MCF 10A (cell line): ENCODE measurements around the gene USP38. TPM values are rescaled to one million over a fixed set of nuclear protein-coding genes. Genes with fewer than 3 reads are reported as not detected.
"Not testable (repeated sequence)": the region's sequence is repeated elsewhere in the genome, so short reads cannot be mapped to it uniquely, and the experiment has no call there.

Experiments
- BruUV-seq: library from RNA; stranded (reverse); fragments of 400-500 nt; replicated peaks from 2 replicates; lab custom pipeline; 2021; lab: Mats Ljungman, UMichigan
- CTCF ChIA-PET: fragments of 300-600 bp; sonication (Branson Sonifier 250); formaldehyde crosslinking; extraction: SDS; loops from one replicate; lab custom pipeline; 2021; ENCODE audit warnings: antibody characterized with exemption, inconsistent platforms; lab: Yijun Ruan, JAX
- POLR2A ChIA-PET: fragments of 300-600, 350-650 bp; sonication (Branson Sonifier 250); formaldehyde crosslinking; extraction: SDS; loops from one replicate; lab custom pipeline; 2020; ENCODE audit warnings: antibody characterized with exemption, inconsistent platforms; lab: Yijun Ruan, JAX
- DNase-seq: peaks from one replicate; pipeline ENCODE4 v3.0.0-alpha.2; 2018; ENCODE audit not compliant: unreplicated experiment
- H3K27ac Mint-ChIP-seq: one replicate; pipeline ENCODE4 v1.8.0; 2022; ENCODE audit warnings: mild to moderate bottlenecking, low read depth, mixed read lengths; ENCODE audit not compliant: unreplicated experiment
- H3K27me3 Mint-ChIP-seq: one replicate; pipeline ENCODE4 v1.8.0; 2022; ENCODE audit warnings: mixed read lengths; ENCODE audit not compliant: insufficient read depth, unreplicated experiment
- H3K36me3 Mint-ChIP-seq: one replicate; pipeline ENCODE4 v1.8.0; 2022; ENCODE audit warnings: mild to moderate bottlenecking, moderate library complexity, mixed read lengths; ENCODE audit not compliant: insufficient read depth, unreplicated experiment
- H3K4me1 Mint-ChIP-seq: one replicate; pipeline ENCODE4 v1.8.0; 2022; ENCODE audit warnings: mixed read lengths; ENCODE audit not compliant: insufficient read depth, unreplicated experiment
- H3K4me3 Mint-ChIP-seq: one replicate; pipeline ENCODE4 v1.8.0; 2022; ENCODE audit warnings: mild to moderate bottlenecking, moderate library complexity, mixed read lengths; ENCODE audit not compliant: unreplicated experiment
- H3K9me3 Mint-ChIP-seq: one replicate; pipeline ENCODE4 v1.8.0; 2022; ENCODE audit warnings: mixed read lengths; ENCODE audit not compliant: unreplicated experiment
- intact Hi-C: fragments of 100-400 bp; cut with micrococcal nuclease; formaldehyde crosslinking; loops from 2 replicates; pipeline ENCODE4 v1.14.1; 2022
- total RNA-seq: library from RNA; stranded (reverse); gene quantifications from 2 replicates; pipeline ENCODE4 v1.2.3, GENCODE V29; 2022
- TF ChIP-seq, protein P1 (sequence below): fragments of 200-600 bp; IDR thresholded peaks from one replicate; pipeline ENCODE4 v1.8.0; 2022; ENCODE audit warnings: antibody characterized with exemption, mild to moderate bottlenecking; ENCODE audit not compliant: unreplicated experiment

USP38 gene
- total RNA-seq, 1 experiment from 2014 or later, result 19.4 TPM

GRCh38 chr4:143148521-143148920 is 36.2 kb upstream of the USP38 start:
- no peaks in the 10 kb centered on the region for H3K4me1 Mint-ChIP-seq
- no peaks in the 10 kb centered on the region for H3K27me3 Mint-ChIP-seq
- TF ChIP-seq, protein P1, sequence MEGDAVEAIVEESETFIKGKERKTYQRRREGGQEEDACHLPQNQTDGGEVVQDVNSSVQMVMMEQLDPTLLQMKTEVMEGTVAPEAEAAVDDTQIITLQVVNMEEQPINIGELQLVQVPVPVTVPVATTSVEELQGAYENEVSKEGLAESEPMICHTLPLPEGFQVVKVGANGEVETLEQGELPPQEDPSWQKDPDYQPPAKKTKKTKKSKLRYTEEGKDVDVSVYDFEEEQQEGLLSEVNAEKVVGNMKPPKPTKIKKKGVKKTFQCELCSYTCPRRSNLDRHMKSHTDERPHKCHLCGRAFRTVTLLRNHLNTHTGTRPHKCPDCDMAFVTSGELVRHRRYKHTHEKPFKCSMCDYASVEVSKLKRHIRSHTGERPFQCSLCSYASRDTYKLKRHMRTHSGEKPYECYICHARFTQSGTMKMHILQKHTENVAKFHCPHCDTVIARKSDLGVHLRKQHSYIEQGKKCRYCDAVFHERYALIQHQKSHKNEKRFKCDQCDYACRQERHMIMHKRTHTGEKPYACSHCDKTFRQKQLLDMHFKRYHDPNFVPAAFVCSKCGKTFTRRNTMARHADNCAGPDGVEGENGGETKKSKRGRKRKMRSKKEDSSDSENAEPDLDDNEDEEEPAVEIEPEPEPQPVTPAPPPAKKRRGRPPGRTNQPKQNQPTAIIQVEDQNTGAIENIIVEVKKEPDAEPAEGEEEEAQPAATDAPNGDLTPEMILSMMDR, result no peak
- H3K36me3 Mint-ChIP-seq, result peaks cover 3% of the 10 kb centered on the region
- peaks cover 31% of the 10 kb centered on the region for H3K9me3 Mint-ChIP-seq
- intact Hi-C loops, result no loop called here
- BruUV-seq, result no TSS peak
- H3K27ac Mint-ChIP-seq, result no peak overlapping the region
- DNase-seq, result no peak
- ChIA-PET POLR2A (no interaction called here), CTCF (no interaction called here)
- H3K4me3 Mint-ChIP-seq, result no peak overlapping the region

DNA sequence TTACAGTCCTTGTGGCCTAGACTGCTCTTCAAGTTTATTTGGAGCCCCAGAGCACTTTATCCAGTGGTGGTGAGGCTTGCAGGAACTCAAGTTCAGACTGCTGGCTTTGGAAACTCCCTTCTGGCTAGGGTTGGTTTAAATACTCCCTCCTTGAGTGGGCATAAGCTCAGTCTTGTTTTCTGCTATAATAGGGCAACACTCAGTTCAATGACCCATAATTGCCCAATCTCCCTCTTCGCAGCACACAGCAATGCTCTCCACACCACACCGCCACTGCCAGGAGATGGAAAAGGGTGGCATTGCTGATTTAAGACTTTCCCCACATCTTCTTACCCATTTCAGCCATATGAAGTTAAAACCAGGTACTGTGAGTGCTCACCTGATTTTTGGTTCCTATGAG is 27.9 kb upstream of the USP38 start:
- intact Hi-C loops, result no loop called here
- no peaks in the 10 kb centered on the region for H3K4me1 Mint-ChIP-seq
- no peaks in the 10 kb centered on the region for H3K27me3 Mint-ChIP-seq
- H3K27ac Mint-ChIP-seq, result no peak overlapping the region
- peaks cover 11% of the 10 kb centered on the region for H3K36me3 Mint-ChIP-seq
- ChIA-PET POLR2A (no interaction called here), CTCF (no interaction called here)
- H3K9me3 Mint-ChIP-seq, result peaks cover 39% of the 10 kb centered on the region
- BruUV-seq, result no TSS peak
- no peak for DNase-seq
- H3K4me3 Mint-ChIP-seq, result no peak overlapping the region
- TF ChIP-seq, protein P1, result no peak

GRCh38 chr4:143163614-143164013 is 21.1 kb upstream of the USP38 start:
- H3K4me1 Mint-ChIP-seq, result no peaks in the 10 kb centered on the region
- POLR2A ChIA-PET, result no interaction called here

GRCh38 chr4:143166722-143167121 is 18.0 kb upstream of the USP38 start:
- DNase-seq, BruUV-seq, H3K27me3 Mint-ChIP-seq, H3K36me3 Mint-ChIP-seq, intact Hi-C loops, H3K27ac Mint-ChIP-seq, H3K4me3 Mint-ChIP-seq, H3K9me3 Mint-ChIP-seq, CTCF ChIA-PET, H3K4me1 Mint-ChIP-seq: not testable (repeated sequence)
- POLR2A ChIA-PET, result interaction anchor here (0.7 kb wide), 1 partner anchor 34 kb away, joined by 4 read pairs; no protein-coding TSS in a partner anchor

More at GRCh38 chr4:143163614-143164013, 21.1 kb upstream of the USP38 start:
- TF ChIP-seq, protein P1, result no peak
- DNase-seq, result no peak
- Mint-ChIP-seq H3K27ac (no peak overlapping the region), H3K27me3 (no peaks in the 10 kb centered on the region), H3K36me3 (no peaks in the 10 kb centered on the region), H3K4me3 (no peak overlapping the region), H3K9me3 (peaks cover 7% of the 10 kb centered on the region)
- intact Hi-C loops, result no loop called here
- CTCF ChIA-PET, result no interaction called here
- BruUV-seq, result no TSS peak

DNA sequence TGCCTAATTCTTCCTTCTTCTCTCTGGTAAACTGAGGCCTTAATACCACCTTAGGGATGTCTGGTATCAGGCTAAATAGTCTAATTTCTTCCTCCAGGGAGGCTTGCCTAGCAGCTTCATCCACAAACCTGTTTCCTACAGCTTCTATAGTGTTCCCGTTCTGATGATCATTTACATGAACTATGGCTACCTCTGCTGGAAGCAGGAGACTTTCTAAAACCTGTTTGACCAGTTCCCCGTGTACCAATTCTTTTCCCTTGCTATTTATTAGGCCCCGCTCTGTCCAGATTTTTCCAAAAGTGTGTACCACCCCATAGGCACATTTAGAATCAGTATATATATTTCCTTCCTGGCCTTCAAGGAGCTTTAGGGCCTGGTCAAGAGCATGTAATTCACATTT is 5.8 kb upstream of the USP38 start:
- BruUV-seq, result no TSS peak
- no peaks in the 10 kb centered on the region for H3K36me3 Mint-ChIP-seq
- CTCF ChIA-PET, result interaction anchor here (0.5 kb wide), 1 partner anchor 116 kb away, joined by 3 read pairs; no protein-coding TSS in a partner anchor
- H3K27ac Mint-ChIP-seq, result no peak overlapping the region
- TF ChIP-seq, protein P1, result no peak
- DNase-seq, result no peak
- H3K4me1 Mint-ChIP-seq, result peaks cover 11% of the 10 kb centered on the region
- H3K9me3 Mint-ChIP-seq, result peaks cover 10% of the 10 kb centered on the region
- intact Hi-C loops, result no loop called here
- POLR2A ChIA-PET, result no interaction called here
- H3K4me3 Mint-ChIP-seq, result no peak overlapping the region
- H3K27me3 Mint-ChIP-seq, result no peaks in the 10 kb centered on the region
